HG02623 (cell line): ENCODE results near the gene MOGAT3.

ENCODE experiments used
- ATAC-seq: cut with Tn5 transposase; IDR thresholded peaks from one replicate; pipeline ENCODE4 v1.9.1; 2021; ENCODE audit warnings: moderate library complexity; ENCODE audit not compliant: unreplicated experiment

Gene MOGAT3

GRCh38 chr7:101200862-101201599 lies at the start of gene MOGAT3:
TSS of gene MOGAT3 (minus strand) at chr7:101201036. CDS start at chr7:101200854, 182 bp downstream.
- ATAC-seq: no peak

GRCh38 chr7:101250324-101250723 lies 49.5 kb upstream of the MOGAT3 start:
- ATAC-seq: no peak

GRCh38 chr7:101248276-101248675 lies 47.4 kb upstream of the MOGAT3 start:
- ATAC-seq: no peak

- no peak for ATAC-seq
Observed at GRCh38 chr7:101245147-101245668, 44.4 kb upstream of the MOGAT3 start.

GRCh38 chr7:101244375-101245146 lies 43.7 kb upstream of the MOGAT3 start, which contains the start of gene FIS1:
TSS of gene FIS1 (minus strand) at chr7:101245081. CDS start at chr7:101245004, 77 bp downstream.
- ATAC-seq: peak; percentile 88

GRCh38 chr7:101243646-101244374 lies 43.0 kb upstream of the MOGAT3 start:
- ATAC-seq: no peak

- ATAC-seq: no peak
Observed at GRCh38 chr7:101241443-101242349, 40.9 kb upstream of the MOGAT3 start.

GRCh38 chr7:101241015-101241363 lies 40.2 kb upstream of the MOGAT3 start:
- no peak for ATAC-seq

GRCh38 chr7:101240226-101241014 lies 39.6 kb upstream of the MOGAT3 start:
- no peak for ATAC-seq

- ATAC-seq: no peak
Observed at GRCh38 chr7:101239951-101240220, 39.0 kb upstream of the MOGAT3 start.

GRCh38 chr7:101239191-101239950 lies 38.5 kb upstream of the MOGAT3 start:
- no peak for ATAC-seq

GRCh38 chr7:101238226-101239182 lies 37.7 kb upstream of the MOGAT3 start:
- no peak for ATAC-seq

GRCh38 chr7:101237206-101238067 lies 36.6 kb upstream of the MOGAT3 start, which contains the start of gene CLDN15:
TSS of gene CLDN15 (minus strand) at chr7:101237802. CDS start at chr7:101237581, 221 bp downstream.
- no peak for ATAC-seq

- no peak for ATAC-seq
Observed at GRCh38 chr7:101236292-101236835, 35.5 kb upstream of the MOGAT3 start.

- ATAC-seq: no peak
Observed at GRCh38 chr7:101235522-101235921, 34.7 kb upstream of the MOGAT3 start.

- no peak for ATAC-seq
Observed at GRCh38 chr7:101235050-101235449, 34.2 kb upstream of the MOGAT3 start.

- ATAC-seq: no peak
Observed at GRCh38 chr7:101234636-101235035, 33.8 kb upstream of the MOGAT3 start.
